ENCODE data around the gene SLC2A4RG. TPM values are rescaled to one million over a fixed set of nuclear protein-coding genes. Genes with fewer than 3 reads are reported as not detected.

The SLC2A4RG gene
- total and polyA plus RNA-seq, 4 donors = 18.8 to 121 (median 61.3) TPM

- TF ChIP-seq, protein P1, sequence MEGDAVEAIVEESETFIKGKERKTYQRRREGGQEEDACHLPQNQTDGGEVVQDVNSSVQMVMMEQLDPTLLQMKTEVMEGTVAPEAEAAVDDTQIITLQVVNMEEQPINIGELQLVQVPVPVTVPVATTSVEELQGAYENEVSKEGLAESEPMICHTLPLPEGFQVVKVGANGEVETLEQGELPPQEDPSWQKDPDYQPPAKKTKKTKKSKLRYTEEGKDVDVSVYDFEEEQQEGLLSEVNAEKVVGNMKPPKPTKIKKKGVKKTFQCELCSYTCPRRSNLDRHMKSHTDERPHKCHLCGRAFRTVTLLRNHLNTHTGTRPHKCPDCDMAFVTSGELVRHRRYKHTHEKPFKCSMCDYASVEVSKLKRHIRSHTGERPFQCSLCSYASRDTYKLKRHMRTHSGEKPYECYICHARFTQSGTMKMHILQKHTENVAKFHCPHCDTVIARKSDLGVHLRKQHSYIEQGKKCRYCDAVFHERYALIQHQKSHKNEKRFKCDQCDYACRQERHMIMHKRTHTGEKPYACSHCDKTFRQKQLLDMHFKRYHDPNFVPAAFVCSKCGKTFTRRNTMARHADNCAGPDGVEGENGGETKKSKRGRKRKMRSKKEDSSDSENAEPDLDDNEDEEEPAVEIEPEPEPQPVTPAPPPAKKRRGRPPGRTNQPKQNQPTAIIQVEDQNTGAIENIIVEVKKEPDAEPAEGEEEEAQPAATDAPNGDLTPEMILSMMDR (IDR thresholded peaks at IDR 0.05; ENCODE audit: control extremely low read depth, extremely low read depth) = no peak
- no peak overlapping the region for H3K9ac ChIP-seq (ENCODE audit: insufficient read depth in 1 of 2, low read length in 2 of 2)
- ATAC-seq (ENCODE audit: insufficient read depth, low FRiP score) (no peak), DNase-seq (no peak)
- H3K9me3 ChIP-seq (ENCODE audit: control insufficient read depth in 4 of 4, insufficient read depth in 3 of 4, low read length in 3 of 4) = no peaks in the 10 kb centered on the region
- H3K4me1 ChIP-seq (ENCODE audit: control insufficient read depth in 5 of 5, insufficient read depth in 5 of 5, low read length in 5 of 5) = peaks cover 0 to 21% (median 11%) of the 10 kb centered on the region in 5 donors
- H3K27ac ChIP-seq (ENCODE audit: low read depth in 1 of 2, low read length in 1 of 2) = no peak overlapping the region
- H3K36me3 ChIP-seq (ENCODE audit: control insufficient read depth in 4 of 4, insufficient read depth in 4 of 4, low read length in 4 of 4) = peaks cover 0 to 30% (median 8%) of the 10 kb centered on the region in 4 donors
- no peaks in the 10 kb centered on the region for H3K27me3 ChIP-seq (ENCODE audit: control insufficient read depth in 3 of 3, insufficient read depth in 3 of 3, low read length in 2 of 3)
- H3K4me3 ChIP-seq = no peak overlapping the region
- WGBS, 2 donors = 77 to 81% methylated on average over 4 of the region's 4 CpGs
These were observed 4.6 kb downstream of the SLC2A4RG start for GRCh38 chr20:63744158-63744557.

DNA sequence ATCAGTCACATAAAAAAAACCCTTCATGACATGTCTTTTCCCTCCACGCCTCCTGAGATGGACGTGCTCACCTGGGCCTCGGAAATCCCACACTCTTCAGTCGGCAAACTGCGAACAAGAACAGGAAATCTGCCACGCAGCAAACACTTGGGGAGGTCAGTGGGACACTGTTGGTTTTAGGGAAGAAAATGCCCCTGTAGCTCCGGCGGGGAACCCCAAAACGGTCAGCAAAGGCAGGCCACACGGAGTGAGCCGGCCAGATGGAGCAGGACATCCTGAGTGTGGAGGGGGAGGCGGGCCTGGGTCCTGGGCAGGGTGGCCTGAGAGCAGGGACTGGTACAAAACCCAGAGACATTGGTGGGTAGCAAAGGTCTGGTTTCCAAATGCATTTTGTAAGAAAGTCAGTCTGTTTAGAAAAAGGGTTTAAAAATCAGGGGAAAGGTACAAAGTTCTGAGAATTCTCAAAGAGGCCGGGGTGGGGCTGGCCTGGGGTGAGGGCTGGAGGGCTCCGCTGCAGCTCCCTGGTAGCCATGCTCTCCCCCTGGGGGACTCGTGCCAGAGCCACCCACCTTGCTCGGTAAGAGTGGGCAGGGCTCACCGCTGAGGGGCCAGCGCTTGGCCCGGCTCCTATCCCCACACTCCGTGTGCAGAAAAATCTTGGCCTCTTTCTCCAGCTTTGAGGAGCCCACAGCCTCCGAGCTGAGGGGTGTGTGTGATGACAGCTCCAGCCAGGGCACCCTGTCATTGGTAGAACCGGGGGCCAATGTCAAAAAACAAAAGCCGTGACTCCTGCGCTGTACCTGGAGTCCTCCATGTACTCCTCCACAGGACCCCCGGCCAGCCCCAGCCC, 5.2 kb downstream of the SLC2A4RG start:
- Histone ChIP-seq H3K4me3 (no peak overlapping the region), H3K27me3 (ENCODE audit: control insufficient read depth in 3 of 3, insufficient read depth in 3 of 3, low read length in 2 of 3) (no peaks in the 10 kb centered on the region), H3K36me3 (ENCODE audit: control insufficient read depth in 4 of 4, insufficient read depth in 4 of 4, low read length in 4 of 4) (peaks cover 0 to 33% (median 8%) of the 10 kb centered on the region in 4 donors), H3K4me1 (ENCODE audit: control insufficient read depth in 5 of 5, insufficient read depth in 5 of 5, low read length in 5 of 5) (peaks cover 0 to 20% (median 11%) of the 10 kb centered on the region in 5 donors), H3K27ac (ENCODE audit: low read depth in 1 of 2, low read length in 1 of 2) (no peak overlapping the region), H3K9ac (ENCODE audit: insufficient read depth in 1 of 2, low read length in 2 of 2) (no peak overlapping the region), H3K9me3 (ENCODE audit: control insufficient read depth in 4 of 4, insufficient read depth in 3 of 4, low read length in 3 of 4) (no peaks in the 10 kb centered on the region)
- 73 to 81% methylated on average over 25 of the region's 25 CpGs for WGBS, 2 donors
- DNase-seq (peak in 1 of 3 donors; percentile 13), ATAC-seq (ENCODE audit: insufficient read depth, low FRiP score) (no peak)
- TF ChIP-seq, protein P1 (IDR thresholded peaks at IDR 0.05; ENCODE audit: control extremely low read depth, extremely low read depth) = no peak

- no peak overlapping the region for H3K27ac ChIP-seq (ENCODE audit: low read depth in 1 of 2, low read length in 1 of 2)
- DNase-seq = peak in 1 of 3 donors; percentile 11
- TF ChIP-seq, protein P1 (IDR thresholded peaks at IDR 0.05; ENCODE audit: control extremely low read depth, extremely low read depth) = no peak
- no peaks in the 10 kb centered on the region for H3K27me3 ChIP-seq (ENCODE audit: control insufficient read depth in 3 of 3, insufficient read depth in 3 of 3, low read length in 2 of 3)
- H3K9me3 ChIP-seq (ENCODE audit: control insufficient read depth in 4 of 4, insufficient read depth in 3 of 4, low read length in 3 of 4) = no peaks in the 10 kb centered on the region
- WGBS, 2 donors = 81 to 82% methylated on average over 15 of the region's 15 CpGs
- ATAC-seq (ENCODE audit: insufficient read depth, low FRiP score) = no peak
- peaks cover 0 to 34% (median 8%) of the 10 kb centered on the region in 4 donors for H3K36me3 ChIP-seq (ENCODE audit: control insufficient read depth in 4 of 4, insufficient read depth in 4 of 4, low read length in 4 of 4)
- H3K4me3 ChIP-seq = no peak overlapping the region
- no peak overlapping the region for H3K9ac ChIP-seq (ENCODE audit: insufficient read depth in 1 of 2, low read length in 2 of 2)
- H3K4me1 ChIP-seq (ENCODE audit: control insufficient read depth in 5 of 5, insufficient read depth in 5 of 5, low read length in 5 of 5) = peaks cover 0 to 20% (median 11%) of the 10 kb centered on the region in 5 donors
These were observed 5.8 kb downstream of the SLC2A4RG start for GRCh38 chr20:63745424-63745805.
